HG03521 (cell line): ENCODE measurements around the gene BCL2.

ENCODE experiments used
- ATAC-seq: cut with Tn5 transposase; IDR thresholded peaks from one replicate; pipeline ENCODE4 v1.9.1; 2021; ENCODE audit warnings: mild to moderate bottlenecking, moderate library complexity; ENCODE audit not compliant: unreplicated experiment

The BCL2 gene

DNA sequence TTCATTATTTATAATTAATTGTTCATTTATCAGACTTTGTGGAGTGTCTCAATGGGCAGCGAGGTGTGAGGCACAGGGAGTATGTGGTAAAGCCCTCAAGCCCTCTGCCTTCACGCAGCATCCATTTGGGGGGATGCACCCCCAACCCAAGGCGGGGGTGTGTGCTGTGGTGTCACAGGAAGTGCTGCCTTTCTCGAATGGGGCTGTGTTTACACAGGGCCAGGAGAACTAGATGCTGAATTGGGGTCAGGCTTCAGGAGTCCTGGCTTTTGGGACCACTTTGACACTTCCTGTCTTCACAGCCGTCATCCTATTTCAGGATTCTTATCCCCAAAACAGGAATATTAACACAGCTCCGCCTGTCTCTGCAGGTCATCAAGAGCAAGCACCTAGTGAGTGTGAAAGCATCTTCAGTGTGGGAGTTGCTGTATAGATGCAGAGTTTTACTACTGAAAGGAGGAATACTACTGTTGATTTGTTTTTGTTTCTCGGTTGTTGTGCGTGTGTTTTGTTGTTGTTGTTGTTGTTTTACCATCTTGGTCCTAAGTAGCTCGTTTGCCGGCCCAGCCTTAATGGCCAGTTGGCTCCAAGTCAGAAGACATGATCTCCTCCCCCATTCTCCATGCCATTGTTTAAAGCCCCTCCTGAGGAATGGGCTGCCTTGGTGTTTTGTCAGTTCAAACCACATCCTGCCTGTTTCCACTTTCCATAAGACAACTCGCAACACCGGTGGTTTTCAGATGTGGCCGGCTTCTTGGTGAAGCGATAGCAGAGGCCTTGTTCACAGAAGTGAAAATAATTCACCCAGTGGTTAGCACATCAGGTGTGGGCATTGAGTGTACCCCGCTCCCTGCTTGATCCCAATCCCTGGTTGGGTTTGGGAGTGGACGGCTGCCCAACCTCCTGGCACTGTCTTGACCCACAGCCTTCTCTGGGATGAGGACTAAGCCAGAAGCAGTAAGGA lies 221.3 kb downstream of the BCL2 start:
- ATAC-seq: peak; percentile 66

DNA sequence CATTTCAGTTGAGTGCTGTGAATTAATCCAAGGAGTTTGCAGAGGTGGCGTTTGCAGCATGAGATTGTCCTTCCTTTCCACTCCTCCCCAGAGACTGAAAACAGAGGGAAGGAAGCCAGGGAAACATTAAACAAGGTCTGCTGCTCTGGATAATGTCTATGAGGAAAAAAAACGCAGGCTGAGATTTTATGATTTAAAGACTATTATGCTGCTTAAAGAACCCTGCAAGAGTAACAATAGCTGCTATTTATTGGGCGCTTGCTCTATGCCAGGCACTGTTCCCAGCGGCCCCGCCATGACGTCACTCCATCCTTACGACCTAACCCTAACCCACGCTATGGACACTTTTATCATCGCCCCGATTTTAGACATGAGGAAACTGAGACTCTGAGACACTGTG lies 222.4 kb downstream of the BCL2 start:
- no peak for ATAC-seq

DNA sequence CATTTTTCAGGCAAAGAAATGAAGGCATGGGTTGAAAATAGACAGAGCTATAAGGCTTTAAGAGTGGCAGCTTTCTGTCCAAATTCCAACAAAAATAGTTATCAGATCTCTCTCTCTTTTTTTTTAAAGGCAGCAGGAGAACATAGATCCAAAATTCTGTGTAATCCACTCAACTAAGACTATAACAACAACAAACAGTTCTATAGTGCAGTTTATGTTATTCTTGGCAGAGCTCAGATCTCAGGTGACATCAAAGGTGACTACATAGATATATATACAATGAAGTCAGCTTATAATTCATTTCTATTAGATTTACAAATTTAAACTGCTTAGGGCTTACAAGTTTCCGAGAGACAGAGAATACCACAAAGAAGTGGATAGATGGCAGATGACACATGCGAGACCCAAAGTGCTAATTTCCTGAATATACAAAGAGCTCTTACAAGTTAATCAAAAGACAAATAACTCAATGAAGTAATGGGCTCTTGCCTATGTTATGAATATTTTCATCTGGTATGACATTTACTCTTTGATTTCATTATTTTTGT lies 223.2 kb downstream of the BCL2 start:
- ATAC-seq: no peak

DNA sequence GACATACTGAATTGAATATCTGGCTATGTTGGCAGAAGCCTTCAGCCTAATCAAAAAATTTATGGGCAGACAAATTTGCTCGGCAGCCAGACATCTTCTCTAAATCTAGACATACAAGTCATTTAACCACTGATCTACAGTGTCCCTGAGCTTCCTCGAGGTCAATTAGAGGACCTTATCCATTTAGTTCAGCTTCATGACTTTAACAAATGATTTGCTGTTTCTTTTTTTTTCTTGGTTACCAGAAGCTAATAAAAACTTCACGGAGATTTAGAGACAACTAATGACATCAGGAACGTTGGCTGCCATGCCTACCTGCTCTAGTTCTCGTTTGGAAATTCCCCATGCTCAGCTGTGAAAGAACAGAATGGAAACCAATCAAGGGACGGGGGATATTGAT lies 223.8 kb downstream of the BCL2 start:
- no peak for ATAC-seq

DNA sequence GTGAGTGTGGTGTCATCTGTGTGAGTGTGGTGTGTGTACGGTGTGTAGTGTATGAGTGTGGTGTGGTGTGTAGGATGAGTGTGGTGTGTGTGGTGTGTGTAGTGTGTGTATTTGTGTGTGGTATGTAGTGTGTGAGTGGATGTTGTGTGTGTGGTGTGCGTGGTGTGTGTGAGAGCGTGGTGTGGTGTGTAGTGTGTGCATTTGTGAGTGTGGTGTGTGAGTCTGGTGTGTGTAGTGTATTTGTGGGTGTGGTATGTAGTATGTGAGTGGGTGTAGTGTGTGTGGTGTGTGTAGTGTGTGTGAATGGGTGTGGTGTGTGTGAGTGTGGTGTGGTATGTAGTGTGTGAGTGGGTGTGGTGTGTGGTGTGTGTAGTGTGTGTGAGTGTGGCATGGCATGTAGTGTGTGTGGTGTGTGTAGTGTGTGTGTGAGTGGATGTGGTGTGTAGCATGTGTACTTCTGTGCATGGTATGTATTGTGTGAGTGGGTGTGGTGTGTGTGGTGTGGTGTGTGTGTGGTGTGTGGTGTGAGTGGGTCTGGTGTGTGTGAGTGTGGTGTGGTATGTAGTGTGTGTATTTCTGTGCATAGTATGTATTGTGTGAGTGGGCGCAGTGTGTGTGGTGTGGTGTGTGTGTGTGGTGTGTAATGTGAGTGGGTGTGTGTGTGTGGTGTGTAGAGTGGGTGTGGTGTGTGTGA lies 227.8 kb downstream of the BCL2 start:
- ATAC-seq: no peak

DNA sequence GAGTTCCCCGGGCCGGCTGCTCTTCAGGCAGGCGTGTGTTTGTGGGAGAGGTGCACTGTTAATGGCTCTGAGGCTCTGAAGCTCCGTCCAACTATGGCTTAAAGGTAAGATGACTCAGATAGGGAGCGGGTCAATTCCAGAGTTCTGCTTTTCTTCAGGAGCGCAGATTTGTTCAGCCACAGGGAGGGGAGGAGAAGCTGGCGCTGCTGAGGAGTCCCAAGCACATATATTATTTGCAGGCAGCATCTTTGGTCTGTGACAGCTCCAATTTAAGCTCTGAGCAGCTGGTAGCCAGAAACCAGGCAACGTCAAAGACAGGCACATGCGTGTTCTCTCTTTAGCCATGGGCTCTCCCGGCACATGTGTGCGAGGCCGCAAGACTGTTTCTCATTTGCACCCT lies 229.2 kb downstream of the BCL2 start:
- ATAC-seq: no peak

DNA sequence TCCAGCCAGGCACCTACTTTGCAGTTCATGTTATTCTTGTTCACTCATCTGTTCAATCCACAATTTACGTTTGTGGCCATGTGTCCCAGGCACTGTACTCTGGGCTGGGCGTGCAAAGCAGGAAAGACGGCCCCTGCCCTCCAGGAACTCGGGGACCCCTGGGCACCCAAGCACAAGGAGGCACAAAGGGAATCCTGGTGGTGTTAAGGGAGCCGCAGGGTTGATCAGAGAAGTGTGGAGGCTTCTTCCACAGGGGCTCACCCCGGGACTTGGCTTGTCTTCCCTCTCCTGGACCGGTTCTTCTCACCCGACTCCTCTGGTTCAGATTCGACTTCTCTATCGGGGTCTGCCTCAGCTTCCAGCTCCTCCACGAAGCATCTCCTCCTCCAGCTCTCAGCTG lies 230.5 kb downstream of the BCL2 start:
- no peak for ATAC-seq

DNA sequence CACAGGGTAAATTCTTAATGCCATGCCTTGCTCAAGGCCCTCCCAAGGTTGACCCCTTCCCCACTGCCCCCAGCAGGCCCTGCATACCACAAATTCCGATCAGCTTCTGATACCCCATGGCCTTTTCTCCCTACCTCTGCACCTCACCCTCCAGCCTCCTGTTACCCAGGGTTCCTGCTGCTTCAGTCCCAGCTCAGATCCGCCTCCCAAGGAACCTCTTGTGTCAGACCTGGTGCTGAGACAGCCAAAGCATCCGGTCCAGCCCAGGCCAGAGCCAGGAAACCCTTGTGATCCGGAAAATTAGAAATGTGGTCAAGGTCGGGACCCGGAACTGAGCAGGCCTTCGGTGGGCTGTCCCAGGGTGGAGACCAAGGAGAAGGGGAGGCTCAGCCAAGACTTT lies 231.3 kb downstream of the BCL2 start:
- ATAC-seq: no peak

DNA sequence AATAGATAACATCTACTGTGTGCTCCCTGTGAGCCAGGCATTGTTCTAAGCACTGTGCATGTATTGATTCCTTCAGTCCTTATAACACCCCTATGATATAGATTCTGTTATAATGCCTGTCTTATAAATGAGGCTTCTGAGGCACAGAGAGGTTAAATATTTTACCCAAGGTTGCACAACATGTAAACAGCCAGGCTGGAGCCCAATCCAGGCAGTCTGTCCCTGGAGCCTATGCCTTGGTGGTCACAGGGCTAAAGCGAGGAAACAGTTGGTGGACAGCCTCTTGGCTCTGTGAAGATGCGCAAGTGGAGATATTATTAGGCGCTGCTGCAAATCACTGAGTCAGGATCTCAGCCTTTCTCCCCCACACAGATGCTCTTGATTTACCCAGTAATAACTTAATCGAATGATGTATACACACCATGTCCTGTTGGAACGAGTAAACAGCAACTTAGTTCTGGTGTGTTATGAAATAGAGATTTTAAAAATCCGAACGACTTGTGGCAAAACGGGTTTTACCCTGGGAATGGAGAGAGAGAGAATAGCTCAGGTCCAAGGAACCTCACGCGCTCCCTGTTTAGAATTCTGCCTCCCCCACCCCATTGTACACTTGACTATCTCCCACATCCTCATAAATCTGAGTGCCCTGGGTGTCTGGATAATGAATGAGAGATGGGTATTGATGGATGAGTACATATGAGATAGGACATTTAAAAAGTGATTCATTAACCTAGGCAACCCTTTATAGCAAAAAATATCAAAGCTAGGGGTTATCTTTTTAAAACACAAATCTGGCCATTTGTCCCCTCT lies 231.9 kb downstream of the BCL2 start:
- no peak for ATAC-seq

DNA sequence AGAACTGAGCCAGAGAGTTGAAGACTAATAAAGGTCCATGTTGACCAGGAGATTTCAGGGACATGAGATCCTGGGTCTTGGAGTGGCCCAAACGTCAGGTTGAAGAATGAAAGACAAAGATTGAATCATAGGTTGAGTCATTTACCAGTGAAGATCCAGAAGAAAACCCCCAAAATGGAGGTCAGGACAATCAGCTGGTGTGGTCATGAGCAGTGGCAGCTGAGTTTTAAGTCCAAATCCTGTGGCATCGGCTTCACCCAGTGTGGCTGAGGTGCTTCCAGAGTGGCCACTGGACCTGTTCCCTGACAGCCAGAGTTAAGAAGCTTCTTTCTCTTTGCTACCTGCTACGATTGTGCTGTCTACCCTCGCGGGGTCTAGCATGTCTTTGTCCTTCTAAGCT lies 234.0 kb downstream of the BCL2 start:
- no peak for ATAC-seq

DNA sequence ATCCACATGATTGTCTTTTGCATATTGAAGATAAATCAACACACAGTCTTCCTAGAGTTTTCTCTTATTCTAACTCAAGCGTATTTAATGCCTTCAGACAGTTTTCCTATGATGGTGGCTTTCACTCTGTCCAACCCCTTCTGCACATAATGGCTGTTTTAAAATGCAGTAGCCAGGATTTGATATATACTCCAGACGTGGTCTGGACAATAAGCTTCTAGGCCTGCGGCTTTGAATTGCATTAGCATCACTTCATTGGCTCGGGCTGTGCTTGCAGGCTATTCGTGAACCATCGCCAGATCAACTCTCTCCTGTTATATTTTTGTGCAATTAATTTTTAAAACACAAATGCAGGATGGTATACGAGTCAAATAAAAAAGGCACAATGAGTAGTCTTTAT lies 235.3 kb downstream of the BCL2 start:
- ATAC-seq: no peak

DNA sequence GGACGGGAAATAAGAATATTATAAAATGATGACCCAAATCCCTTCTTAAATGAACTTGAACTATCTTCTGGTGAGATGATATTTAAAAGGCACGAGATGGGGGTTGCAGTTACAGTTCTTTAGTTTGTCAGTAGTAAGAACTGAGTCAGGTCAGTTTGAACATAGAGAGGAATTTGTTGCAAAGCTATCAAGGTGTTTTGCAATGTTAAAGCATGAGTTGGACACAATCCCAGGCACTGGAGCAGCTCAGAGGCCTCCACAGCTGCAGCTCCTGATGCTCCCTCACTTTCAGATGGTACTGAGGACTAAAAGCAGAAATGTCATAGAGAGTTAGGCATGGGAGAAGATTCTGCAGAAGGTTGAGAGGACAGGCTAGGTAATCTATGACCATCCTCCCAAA lies 236.0 kb downstream of the BCL2 start:
- no peak for ATAC-seq

DNA sequence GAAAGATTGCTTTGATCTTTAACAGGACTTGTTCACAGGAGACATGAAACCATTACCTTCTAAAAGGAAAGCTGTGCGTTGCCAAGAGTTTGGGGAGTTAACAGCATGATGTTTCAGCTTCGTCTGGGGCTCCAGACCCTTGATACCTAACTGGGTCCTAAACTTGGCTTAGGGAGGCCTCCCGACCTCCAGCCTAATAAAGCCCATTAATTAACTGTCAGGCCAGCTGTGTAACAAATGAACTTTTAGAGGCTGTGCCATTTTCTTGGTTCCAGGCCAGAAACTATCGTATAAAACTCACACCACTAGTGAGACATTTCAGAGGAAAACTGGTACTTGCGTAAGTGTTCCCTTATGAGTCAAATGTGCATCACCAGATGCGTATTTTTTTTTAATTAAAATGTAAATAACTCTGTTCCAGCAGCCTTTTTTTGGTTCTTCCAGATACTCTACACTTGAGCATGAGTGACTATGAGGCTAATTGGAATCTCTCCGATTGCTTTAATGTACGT lies 236.5 kb downstream of the BCL2 start:
- no peak for ATAC-seq

DNA sequence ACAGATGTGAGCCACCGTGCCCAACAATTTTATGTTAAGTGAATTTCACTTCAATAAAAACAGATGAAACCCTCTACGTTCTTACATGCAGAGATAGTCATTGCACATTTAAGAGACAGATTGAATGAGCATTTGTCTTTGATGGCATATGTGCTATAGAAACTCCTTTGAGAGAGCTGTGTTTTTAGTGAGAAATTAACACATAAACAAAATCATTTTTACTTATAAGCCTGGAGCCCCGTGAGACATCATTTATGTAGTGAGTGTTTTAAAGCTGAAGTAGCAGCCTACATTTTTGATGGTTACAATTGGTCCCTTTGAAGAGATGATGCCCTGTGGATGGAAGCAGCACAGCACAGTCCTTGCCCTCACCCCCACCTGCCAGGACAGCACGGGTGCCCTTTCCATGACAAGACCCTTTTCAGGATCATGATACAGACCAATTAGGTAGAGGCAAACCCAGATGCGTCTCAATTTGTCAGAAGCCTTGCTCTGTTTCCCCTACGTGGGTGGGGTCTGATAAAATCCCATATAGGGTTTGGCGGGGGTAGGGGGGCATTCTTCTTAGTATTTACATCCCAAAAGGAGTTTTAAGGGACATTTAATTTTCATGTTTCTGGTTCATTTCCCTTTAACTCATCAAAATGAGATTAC lies 237.1 kb downstream of the BCL2 start:
- no peak for ATAC-seq

DNA sequence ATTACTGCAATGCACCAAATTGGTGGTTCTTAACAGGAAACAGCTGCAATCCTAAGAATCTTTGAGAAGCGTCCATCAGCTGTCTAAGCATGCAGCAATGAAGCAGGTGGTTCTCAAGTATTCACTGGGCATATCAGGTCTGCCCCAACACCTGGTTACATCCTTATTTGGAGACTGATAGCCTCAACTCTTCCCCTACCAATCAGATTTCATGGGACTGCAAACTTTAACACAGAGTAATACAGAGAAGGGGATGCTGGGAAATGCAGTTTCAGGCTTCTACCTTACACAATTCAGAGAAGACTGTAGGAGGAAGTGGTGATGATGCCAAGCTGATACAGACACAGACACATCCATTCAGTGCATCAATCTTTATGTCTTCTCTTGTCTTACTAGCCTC lies 240.5 kb downstream of the BCL2 start:
- peak; percentile 43 for ATAC-seq

DNA sequence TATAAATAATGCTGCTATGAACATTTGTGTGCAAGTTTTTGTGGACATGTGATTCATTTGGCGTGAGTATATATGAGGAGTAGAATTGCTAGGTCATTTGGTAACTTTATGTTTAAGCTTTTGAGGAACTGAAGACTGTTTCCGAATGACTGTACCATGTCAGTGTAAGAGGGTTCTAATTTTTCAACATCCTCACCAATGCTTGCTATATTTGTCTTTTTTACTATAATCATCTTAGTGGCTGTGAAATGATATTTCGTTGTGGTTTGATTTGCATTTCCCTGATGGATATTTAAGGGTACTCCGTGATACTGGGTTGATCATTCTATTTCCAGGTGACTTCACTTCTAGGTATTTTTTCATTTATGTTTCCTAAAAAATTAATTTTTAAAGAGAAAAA lies 241.1 kb downstream of the BCL2 start:
- ATAC-seq: peak; percentile 77

DNA sequence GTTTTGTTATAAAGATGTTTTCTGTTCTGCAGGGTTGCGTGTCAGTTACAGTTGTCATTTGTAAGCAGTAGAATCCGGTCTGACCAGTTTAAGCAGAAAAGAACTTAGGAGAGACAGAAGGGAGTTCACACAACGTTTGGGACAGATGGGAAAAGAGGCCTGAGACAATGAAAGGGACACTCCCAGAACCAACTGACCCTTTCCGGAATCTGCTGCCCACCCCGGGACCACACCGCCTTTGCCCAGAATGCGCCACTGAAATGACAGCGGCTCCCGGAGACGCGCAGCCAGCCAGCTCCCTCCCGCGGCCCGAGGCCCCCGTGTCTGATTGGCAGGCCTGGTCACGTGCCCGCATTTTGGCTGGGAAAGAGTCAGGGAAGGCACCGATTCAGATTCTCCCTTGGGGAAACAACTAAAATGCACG lies 244.6 kb downstream of the BCL2 start:
- no peak for ATAC-seq

DNA sequence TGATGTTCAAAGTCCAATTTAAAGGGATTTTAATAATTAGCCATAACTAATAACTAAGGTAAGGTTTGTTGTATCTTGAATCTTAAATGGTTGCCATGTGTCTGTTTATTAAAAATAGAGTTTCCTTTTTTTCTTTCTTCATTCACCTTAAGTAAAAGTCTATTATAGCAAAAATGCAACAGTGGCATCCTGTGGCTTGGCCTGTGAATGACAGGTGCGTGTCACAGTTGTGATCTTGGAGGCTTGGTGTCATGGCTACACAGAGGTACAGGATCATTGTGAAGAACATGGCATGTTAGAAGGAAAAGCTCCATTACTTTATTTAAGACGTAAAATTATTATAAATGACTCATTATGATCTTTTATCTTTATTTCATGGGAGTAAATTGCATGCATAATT lies 246.1 kb downstream of the BCL2 start:
- no peak for ATAC-seq
